ENCODE data around the gene NR1I3.

NR1I3 gene

GRCh38 chr1:161238039-161238473 lies at the start of gene NR1I3:
Gene NR1I3, minus strand, starts transcription at chr1:161238203. Its CDS starts 1,638 bp downstream, at chr1:161236565.
- DNase-seq (ENCODE audit: low spot score in 2 of 2) (no peak), ATAC-seq (no peak)
- Mint-ChIP-seq H3K36me3 (no peaks in the 10 kb centered on the region), H3K9me3 (no peaks in the 10 kb centered on the region), H3K4me3 (no peak within 1 kb of the TSS), H3K4me1 (no peaks in the 10 kb centered on the region), H3K27ac (peak within 1 kb of the TSS; percentile 60)

- no peaks in the 10 kb centered on the region for H3K9me3 Mint-ChIP-seq
- H3K4me1 Mint-ChIP-seq: no peaks in the 10 kb centered on the region
- no peaks in the 10 kb centered on the region for H3K36me3 Mint-ChIP-seq
- no peak for ATAC-seq
- DNase-seq (ENCODE audit: low spot score in 2 of 2): no peak
- H3K27ac Mint-ChIP-seq: no peak overlapping the region
- H3K4me3 Mint-ChIP-seq: no peak overlapping the region
Observed at GRCh38 chr1:161287482-161288054, 49.6 kb upstream of the NR1I3 start.

- H3K36me3 Mint-ChIP-seq: no peaks in the 10 kb centered on the region
- no peaks in the 10 kb centered on the region for H3K9me3 Mint-ChIP-seq
- no peak overlapping the region for H3K4me3 Mint-ChIP-seq
- DNase-seq (ENCODE audit: low spot score in 2 of 2): no peak
- H3K27ac Mint-ChIP-seq: no peak overlapping the region
- no peak for ATAC-seq
- H3K4me1 Mint-ChIP-seq: no peaks in the 10 kb centered on the region
Observed at GRCh38 chr1:161285521-161285920, 47.5 kb upstream of the NR1I3 start.

GRCh38 chr1:161285113-161285512 lies 47.1 kb upstream of the NR1I3 start:
- no peak overlapping the region for H3K4me3 Mint-ChIP-seq
- no peaks in the 10 kb centered on the region for H3K9me3 Mint-ChIP-seq
- H3K27ac Mint-ChIP-seq: no peak overlapping the region
- ATAC-seq (no peak), DNase-seq (ENCODE audit: low spot score in 2 of 2) (no peak)
- no peaks in the 10 kb centered on the region for H3K36me3 Mint-ChIP-seq
- H3K4me1 Mint-ChIP-seq: no peaks in the 10 kb centered on the region

- Mint-ChIP-seq H3K4me1 (no peaks in the 10 kb centered on the region), H3K9me3 (no peaks in the 10 kb centered on the region), H3K36me3 (no peaks in the 10 kb centered on the region), H3K27ac (no peak overlapping the region), H3K4me3 (no peak overlapping the region)
- ATAC-seq: no peak
- DNase-seq (ENCODE audit: low spot score in 2 of 2): no peak
Observed at GRCh38 chr1:161282991-161283390, 45.0 kb upstream of the NR1I3 start.

- Mint-ChIP-seq H3K27ac (no peak overlapping the region), H3K4me1 (no peaks in the 10 kb centered on the region), H3K9me3 (no peaks in the 10 kb centered on the region), H3K4me3 (no peak overlapping the region), H3K36me3 (no peaks in the 10 kb centered on the region)
- DNase-seq (ENCODE audit: low spot score in 2 of 2): no peak
- no peak for ATAC-seq
Observed at GRCh38 chr1:161274874-161275273, 36.9 kb upstream of the NR1I3 start.

GRCh38 chr1:161273402-161273801 lies 35.4 kb upstream of the NR1I3 start:
- H3K4me3 Mint-ChIP-seq: no peak overlapping the region

GRCh38 chr1:161267321-161267720 lies 29.3 kb upstream of the NR1I3 start:
- ATAC-seq: no peak
- H3K4me1 Mint-ChIP-seq: no peaks in the 10 kb centered on the region
- no peak overlapping the region for H3K4me3 Mint-ChIP-seq
- H3K9me3 Mint-ChIP-seq: no peaks in the 10 kb centered on the region
- H3K36me3 Mint-ChIP-seq: no peaks in the 10 kb centered on the region
- DNase-seq (ENCODE audit: low spot score in 2 of 2): no peak
- H3K27ac Mint-ChIP-seq: no peak overlapping the region

More at GRCh38 chr1:161273402-161273801, 35.4 kb upstream of the NR1I3 start:
- no peaks in the 10 kb centered on the region for H3K9me3 Mint-ChIP-seq
- H3K27ac Mint-ChIP-seq: no peak overlapping the region
- no peaks in the 10 kb centered on the region for H3K4me1 Mint-ChIP-seq
- ATAC-seq (no peak), DNase-seq (ENCODE audit: low spot score in 2 of 2) (no peak)
- no peaks in the 10 kb centered on the region for H3K36me3 Mint-ChIP-seq

- no peak overlapping the region for H3K4me3 Mint-ChIP-seq
Observed at GRCh38 chr1:161266836-161267235, 28.8 kb upstream of the NR1I3 start.

GRCh38 chr1:161266202-161266601 lies 28.2 kb upstream of the NR1I3 start:
- H3K27ac Mint-ChIP-seq: no peak overlapping the region
- DNase-seq (ENCODE audit: low spot score in 2 of 2) (no peak), ATAC-seq (no peak)
- H3K36me3 Mint-ChIP-seq: no peaks in the 10 kb centered on the region
- no peaks in the 10 kb centered on the region for H3K4me1 Mint-ChIP-seq
- H3K9me3 Mint-ChIP-seq: no peaks in the 10 kb centered on the region
- H3K4me3 Mint-ChIP-seq: no peak overlapping the region

More at GRCh38 chr1:161266836-161267235, 28.8 kb upstream of the NR1I3 start:
- no peaks in the 10 kb centered on the region for H3K9me3 Mint-ChIP-seq
- no peaks in the 10 kb centered on the region for H3K36me3 Mint-ChIP-seq
- no peaks in the 10 kb centered on the region for H3K4me1 Mint-ChIP-seq
- DNase-seq (ENCODE audit: low spot score in 2 of 2): no peak
- ATAC-seq: no peak
- no peak overlapping the region for H3K27ac Mint-ChIP-seq

GRCh38 chr1:161265305-161265704 lies 27.3 kb upstream of the NR1I3 start:
- DNase-seq (ENCODE audit: low spot score in 2 of 2) (no peak), ATAC-seq (no peak)
- Mint-ChIP-seq H3K4me1 (no peaks in the 10 kb centered on the region), H3K4me3 (no peak overlapping the region), H3K9me3 (no peaks in the 10 kb centered on the region), H3K36me3 (no peaks in the 10 kb centered on the region), H3K27ac (no peak overlapping the region)

- DNase-seq (ENCODE audit: low spot score in 2 of 2): no peak
- Mint-ChIP-seq H3K9me3 (peaks cover 8% of the 10 kb centered on the region), H3K4me3 (no peak overlapping the region), H3K27ac (no peak overlapping the region), H3K4me1 (peaks cover 11% of the 10 kb centered on the region), H3K36me3 (no peaks in the 10 kb centered on the region)
- ATAC-seq: no peak
Observed at GRCh38 chr1:161261261-161262235, 23.5 kb upstream of the NR1I3 start.

GRCh38 chr1:161260376-161261260 lies 22.6 kb upstream of the NR1I3 start:
- Mint-ChIP-seq H3K4me3 (no peak overlapping the region), H3K27ac (no peak overlapping the region), H3K36me3 (no peaks in the 10 kb centered on the region), H3K4me1 (peaks cover 11% of the 10 kb centered on the region), H3K9me3 (peaks cover 8% of the 10 kb centered on the region)
- no peak for DNase-seq (ENCODE audit: low spot score in 2 of 2)
- ATAC-seq: no peak

- Mint-ChIP-seq H3K36me3 (no peaks in the 10 kb centered on the region), H3K4me1 (peaks cover 11% of the 10 kb centered on the region), H3K9me3 (peaks cover 10% of the 10 kb centered on the region), H3K4me3 (peak overlapping the region; percentile 65), H3K27ac (no peak overlapping the region)
- ATAC-seq: no peak
- DNase-seq (ENCODE audit: low spot score in 2 of 2): no peak
Observed at GRCh38 chr1:161259765-161260164, 21.8 kb upstream of the NR1I3 start.

GRCh38 chr1:161259345-161259702 lies 21.3 kb upstream of the NR1I3 start:
- Mint-ChIP-seq H3K9me3 (peaks cover 10% of the 10 kb centered on the region), H3K4me1 (peaks cover 11% of the 10 kb centered on the region), H3K27ac (no peak overlapping the region), H3K36me3 (no peaks in the 10 kb centered on the region), H3K4me3 (peak overlapping the region; percentile 65)
- DNase-seq (ENCODE audit: low spot score in 2 of 2) (no peak), ATAC-seq (no peak)

All from stimulated activated effector memory CD8-positive, alpha-beta T cell treated with anti-CD3 and anti-CD28 coated beads, Interleukin-12 subunit alpha, Interleukin-12 subunit beta, amount 100 ng/mL, for 72 hours (primary cell).